ENCODE data around the gene MAPKAPK5. TPM values are rescaled to one million over a fixed set of nuclear protein-coding genes. Genes with fewer than 3 reads are reported as not detected.
"Not testable (repeated sequence)": the region's sequence is repeated elsewhere in the genome, so short reads cannot be mapped to it uniquely, and the experiment has no call there.

Gene MAPKAPK5
- total and polyA plus RNA-seq, 2 donors (not counting 3 experiments of a cell fraction or from before 2014, with no cell fraction given) = 22.8 to 47.1 TPM

GRCh38 chr12:111823891-111824290, 18.1 kb upstream of the MAPKAPK5 start:
- Histone ChIP-seq H3K9ac (replicated peaks; ENCODE audit: extremely low read depth, insufficient read depth, low read length) (no peak overlapping the region), H3K27me3 (ENCODE audit: control insufficient read depth in 2 of 2, insufficient read depth in 2 of 2, low read length in 2 of 2) (peaks cover 16 to 24% of the 10 kb centered on the region in 2 experiments), H3K27ac (ENCODE audit: insufficient read depth, low read depth, low read length) (no peak overlapping the region), H3K9me3 (replicated peaks; ENCODE audit: control insufficient read depth, insufficient read depth, low read length) (no peaks in the 10 kb centered on the region), H4K20me1 (replicated peaks; ENCODE audit: control insufficient read depth, extremely low read depth, insufficient read depth, low read length) (no peaks in the 10 kb centered on the region), H3K4me1 (ENCODE audit: control insufficient read depth, extremely low read depth, insufficient read depth, low read length) (no peaks in the 10 kb centered on the region), H3K36me3 (ENCODE audit: control insufficient read depth in 2 of 2, extremely low read depth in 1 of 2, insufficient read depth in 2 of 2, low read length in 2 of 2) (no peaks in the 10 kb centered on the region), H3K4me2 (ENCODE audit: insufficient read depth, low read length) (no peak overlapping the region), H3K9me1 (replicated peaks; ENCODE audit: control insufficient read depth, extremely low read depth, insufficient read depth, low read length) (no peaks in the 10 kb centered on the region), H3K79me2 (ENCODE audit: control insufficient read depth, insufficient read depth, low read length) (no peaks in the 10 kb centered on the region), H3K4me3 (replicated peaks in 1 of 3; ENCODE audit: insufficient read depth in 1 of 3, low read depth in 1 of 3, low read length in 3 of 3) (no peak overlapping the region), H2AFZ (ENCODE audit: low read depth, low read length) (no peak overlapping the region)
- dilution Hi-C loops (cut with MboI; ENCODE audit: extremely low pct_ligation_motif_present, low sequenced_read_pairs) = loop anchor here (25.0 kb wide), 1 partner anchor 137 kb away; the partner anchor contains the start of genes ACAD10 and BRAP
- BruUV-seq (replicated peaks) = no TSS peak
- DNase-seq (ENCODE audit: low read depth, low spot score) (no peak), FAIRE-seq (no peak)
- no peak for TF ChIP-seq FOS (IDR thresholded peaks at IDR 0.05; ENCODE audit: borderline replicate concordance, insufficient read depth, low read length)
- TF ChIP-seq JUN (IDR thresholded peaks at IDR 0.05; ENCODE audit: borderline replicate concordance, insufficient read depth, insufficient read length, low read depth) = no peak
- TF ChIP-seq MYC (IDR thresholded peaks at IDR 0.05; ENCODE audit: low read depth, low read length) = no peak
- no peak for TF ChIP-seq POLR2A (IDR thresholded peaks at IDR 0.05; ENCODE audit: low read depth, low read length)
- no peak for TF ChIP-seq GATA2 (IDR thresholded peaks at IDR 0.05; ENCODE audit: insufficient read depth, insufficient read length, low read depth, low read length)
- no peak for TF ChIP-seq EZH2 (IDR thresholded peaks at IDR 0.05; ENCODE audit: borderline replicate concordance, low read depth, low read length, severe bottlenecking)
- intact Hi-C loops (cut with micrococcal nuclease) = loop anchor here (2.0 kb wide), 1 partner anchor 75 kb away; no protein-coding TSS in a partner anchor
- ChIA-PET POLR2A (no interaction called here), CTCF (interaction anchor here (3.3 kb wide), 1 partner anchor 11 kb away, joined by 12 read pairs; no protein-coding TSS in a partner anchor)

GRCh38 chr12:111824312-111824711, 17.7 kb upstream of the MAPKAPK5 start:
- H3K9me1 ChIP-seq (replicated peaks; ENCODE audit: control insufficient read depth, extremely low read depth, insufficient read depth, low read length); BruUV-seq (replicated peaks); H3K79me2 ChIP-seq (ENCODE audit: control insufficient read depth, insufficient read depth, low read length); H2AFZ ChIP-seq (ENCODE audit: low read depth, low read length); POLR2A ChIA-PET; H3K9ac ChIP-seq (replicated peaks; ENCODE audit: extremely low read depth, insufficient read depth, low read length); FAIRE-seq; H3K36me3 ChIP-seq (ENCODE audit: control insufficient read depth in 2 of 2, extremely low read depth in 1 of 2, insufficient read depth in 2 of 2, low read length in 2 of 2); H3K4me2 ChIP-seq (ENCODE audit: insufficient read depth, low read length); H4K20me1 ChIP-seq (replicated peaks; ENCODE audit: control insufficient read depth, extremely low read depth, insufficient read depth, low read length); H3K4me3 ChIP-seq (replicated peaks in 1 of 3; ENCODE audit: insufficient read depth in 1 of 3, low read depth in 1 of 3, low read length in 3 of 3); H3K27ac ChIP-seq (ENCODE audit: insufficient read depth, low read depth, low read length); H3K4me1 ChIP-seq (ENCODE audit: control insufficient read depth, extremely low read depth, insufficient read depth, low read length); H3K9me3 ChIP-seq (replicated peaks; ENCODE audit: control insufficient read depth, insufficient read depth, low read length); intact Hi-C loops (cut with micrococcal nuclease): not testable (repeated sequence)
- DNase-seq (ENCODE audit: low read depth, low spot score) = peak; percentile 17
- dilution Hi-C loops (cut with MboI; ENCODE audit: extremely low pct_ligation_motif_present, low sequenced_read_pairs) = loop anchor here (25.0 kb wide), 1 partner anchor 137 kb away; the partner anchor contains the start of genes ACAD10 and BRAP
- peak; percentile 6 to 21 for TF ChIP-seq CTCF (IDR thresholded peaks at IDR 0.05; ENCODE audit: extremely low read depth in 1 of 2, insufficient read depth in 1 of 2, low read depth in 1 of 2, low read length in 2 of 2)
- CTCF ChIA-PET = interaction anchor here (3.3 kb wide), 1 partner anchor 12 kb away, joined by 12 read pairs; no protein-coding TSS in a partner anchor
- H3K27me3 ChIP-seq (ENCODE audit: control insufficient read depth in 2 of 2, insufficient read depth in 2 of 2, low read length in 2 of 2) = peaks cover 16 to 22% of the 10 kb centered on the region in 2 experiments

All from endothelial cell of umbilical vein (primary cell).